NCI-H128 (cell line): ENCODE measurements around the gene PTGER1.
A peak's percentile ranks its signal among the peaks of the same experiment; 100 is the strongest.

Experiments
- DNase-seq: peaks from one replicate; lab custom pipeline; 2025; ENCODE audit not compliant: unreplicated experiment; lab: John Stamatoyannopoulos, UW

The PTGER1 gene

GRCh38 chr19:14442891-14443631, 32.1 kb downstream of the PTGER1 start:
- no peak for DNase-seq

GRCh38 chr19:14441041-14441938, 33.9 kb downstream of the PTGER1 start:
- DNase-seq = no peak

- no peak for DNase-seq
Observed at GRCh38 chr19:14440049-14440448, 35.1 kb downstream of the PTGER1 start.

GRCh38 chr19:14439014-14439413, 36.1 kb downstream of the PTGER1 start:
- DNase-seq = no peak

- DNase-seq = no peak
Observed at GRCh38 chr19:14437578-14438140, 37.5 kb downstream of the PTGER1 start.

- DNase-seq = no peak
Observed at GRCh38 chr19:14435320-14436050, 39.7 kb downstream of the PTGER1 start.

GRCh38 chr19:14434543-14435319, 40.4 kb downstream of the PTGER1 start:
- DNase-seq = no peak

- peak; percentile 40 for DNase-seq
Observed at GRCh38 chr19:14433554-14434501, 41.3 kb downstream of the PTGER1 start.

GRCh38 chr19:14432791-14433553, 42.2 kb downstream of the PTGER1 start, which contains the start of gene PKN1:
PKN1 (plus strand) TSS chr19:14433306; CDS start chr19:14433522, 216 bp downstream.
- no peak for DNase-seq

- no peak for DNase-seq
Observed at GRCh38 chr19:14430712-14431111, 44.4 kb downstream of the PTGER1 start.

GRCh38 chr19:14428882-14429416, 46.2 kb downstream of the PTGER1 start:
- no peak for DNase-seq

- DNase-seq = no peak
Observed at GRCh38 chr19:14427461-14427860, 47.7 kb downstream of the PTGER1 start.

GRCh38 chr19:14425696-14426138, 49.4 kb downstream of the PTGER1 start:
- no peak for DNase-seq
